HEK293 (cell line): Measurements from ENCODE around the gene NEK6.

Source experiments
- GLI2 ChIP-seq: fragments of 450-650 bp; formaldehyde crosslinking; IDR thresholded peaks from 2 replicates; pipeline ENCODE4; 2017; ENCODE audit warnings: missing biosample characterization, missing genetic modification characterization, low read depth, borderline replicate concordance
- ZFP69B ChIP-seq: fragments of 450-650 bp; formaldehyde crosslinking; IDR thresholded peaks from 2 replicates; pipeline ENCODE4 v1.5.1; 2016; ENCODE audit warnings: missing biosample characterization, missing genetic modification characterization
- ZIC2 ChIP-seq: fragments of 450-650 bp; formaldehyde crosslinking; IDR thresholded peaks from 2 replicates; pipeline ENCODE4 v1.5.1; 2016; ENCODE audit warnings: missing biosample characterization, missing genetic modification characterization
- ZNF121 ChIP-seq: fragments of 450-650 bp; formaldehyde crosslinking; IDR thresholded peaks from 2 replicates; pipeline ENCODE4 v1.5.1; 2016; ENCODE audit warnings: missing biosample characterization, missing genetic modification characterization
- ZNF138 ChIP-seq: fragments of 450-650 bp; formaldehyde crosslinking; IDR thresholded peaks from 2 replicates; pipeline ENCODE4 v1.5.1; 2016; ENCODE audit warnings: missing biosample characterization, missing genetic modification characterization, borderline replicate concordance
- ZNF174 ChIP-seq: fragments of 450-650 bp; formaldehyde crosslinking; IDR thresholded peaks from 2 replicates; pipeline ENCODE4 v1.5.0; 2017; ENCODE audit warnings: missing biosample characterization, mild to moderate bottlenecking, missing genetic modification characterization
- ZNF274 ChIP-seq, 2 experiments: fragments of 200-500 bp in 1 of 2; fragments of 450-650 bp in 1 of 2; sonication (Bioruptor generic) in 1 of 2; formaldehyde crosslinking in 1 of 2; IDR thresholded peaks; 2 replicates each; pipeline versions ENCODE4 v1.5.1 to v1.6.1; 2014 to 2016; ENCODE audit warnings: borderline replicate concordance in 1 of 2, inconsistent platforms in 1 of 2, low read length in 1 of 2, missing biosample characterization in 1 of 2, missing genetic modification characterization in 1 of 2
- ZNF623 ChIP-seq: fragments of 450-650 bp; formaldehyde crosslinking; IDR thresholded peaks from 2 replicates; pipeline ENCODE4 v1.5.1; 2016; ENCODE audit warnings: missing biosample characterization, missing genetic modification characterization
- ZNF768 ChIP-seq: fragments of 450-650 bp; formaldehyde crosslinking; IDR thresholded peaks from 2 replicates; pipeline ENCODE4 v1.5.1; 2018; ENCODE audit warnings: missing biosample characterization, mild to moderate bottlenecking, missing genetic modification characterization
- TF ChIP-seq, protein P1 (sequence below): fragments of 450-650 bp; formaldehyde crosslinking; IDR thresholded peaks from 2 replicates; pipeline ENCODE4 v1.5.1; 2016; ENCODE audit warnings: missing biosample characterization, missing genetic modification characterization
- TF ChIP-seq, protein P2 (sequence below): fragments of 450-650 bp; formaldehyde crosslinking; IDR thresholded peaks from 2 replicates; pipeline ENCODE4 v1.5.1; 2016; ENCODE audit warnings: missing biosample characterization, missing genetic modification characterization
- TF ChIP-seq, protein P3 (sequence below): fragments of 450-650 bp; formaldehyde crosslinking; IDR thresholded peaks from 2 replicates; pipeline ENCODE4 v1.5.1; 2016; ENCODE audit warnings: missing biosample characterization, missing genetic modification characterization, low read depth

DNA sequence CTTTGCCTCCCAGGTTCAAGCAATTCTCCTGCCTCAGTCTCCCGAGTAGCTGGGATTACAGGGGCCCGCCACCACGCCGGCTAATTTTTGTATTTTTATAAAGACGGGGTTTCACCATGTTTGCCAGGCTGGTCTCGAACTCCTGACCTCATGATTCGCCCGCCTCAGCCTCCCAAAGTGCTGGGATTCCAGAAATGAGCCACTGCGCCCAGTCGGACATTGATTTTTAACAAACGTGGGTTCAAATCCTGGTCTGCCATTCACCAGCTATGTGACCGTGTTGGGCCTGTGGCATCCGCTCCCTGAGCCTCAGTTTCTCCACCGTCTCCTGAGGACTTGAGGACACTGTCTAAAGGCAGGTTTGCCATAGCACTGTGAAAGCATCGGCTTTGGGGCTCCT, 41.8 kb upstream of the NEK6 start:
- TF ChIP-seq ZNF121 (tag by site-specific recombination) (no peak), GLI2 (no peak), ZFP69B (tag by site-specific recombination) (no peak), ZNF174 (no peak), ZIC2 (tag by site-specific recombination) (no peak), ZNF768 (tag by site-specific recombination) (no peak), ZNF138 (tag by site-specific recombination) (no peak), ZNF623 (no peak), ZNF274 (IDR thresholded peaks at IDR 0.05; ENCODE audit: low read length) (no peak), ZNF274 (tag by site-specific recombination; IDR thresholded peaks at IDR 0.05; ENCODE audit: borderline replicate concordance) (no peak)
- TF ChIP-seq, protein P1, sequence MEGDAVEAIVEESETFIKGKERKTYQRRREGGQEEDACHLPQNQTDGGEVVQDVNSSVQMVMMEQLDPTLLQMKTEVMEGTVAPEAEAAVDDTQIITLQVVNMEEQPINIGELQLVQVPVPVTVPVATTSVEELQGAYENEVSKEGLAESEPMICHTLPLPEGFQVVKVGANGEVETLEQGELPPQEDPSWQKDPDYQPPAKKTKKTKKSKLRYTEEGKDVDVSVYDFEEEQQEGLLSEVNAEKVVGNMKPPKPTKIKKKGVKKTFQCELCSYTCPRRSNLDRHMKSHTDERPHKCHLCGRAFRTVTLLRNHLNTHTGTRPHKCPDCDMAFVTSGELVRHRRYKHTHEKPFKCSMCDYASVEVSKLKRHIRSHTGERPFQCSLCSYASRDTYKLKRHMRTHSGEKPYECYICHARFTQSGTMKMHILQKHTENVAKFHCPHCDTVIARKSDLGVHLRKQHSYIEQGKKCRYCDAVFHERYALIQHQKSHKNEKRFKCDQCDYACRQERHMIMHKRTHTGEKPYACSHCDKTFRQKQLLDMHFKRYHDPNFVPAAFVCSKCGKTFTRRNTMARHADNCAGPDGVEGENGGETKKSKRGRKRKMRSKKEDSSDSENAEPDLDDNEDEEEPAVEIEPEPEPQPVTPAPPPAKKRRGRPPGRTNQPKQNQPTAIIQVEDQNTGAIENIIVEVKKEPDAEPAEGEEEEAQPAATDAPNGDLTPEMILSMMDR, result no peak
- TF ChIP-seq, protein P2, sequence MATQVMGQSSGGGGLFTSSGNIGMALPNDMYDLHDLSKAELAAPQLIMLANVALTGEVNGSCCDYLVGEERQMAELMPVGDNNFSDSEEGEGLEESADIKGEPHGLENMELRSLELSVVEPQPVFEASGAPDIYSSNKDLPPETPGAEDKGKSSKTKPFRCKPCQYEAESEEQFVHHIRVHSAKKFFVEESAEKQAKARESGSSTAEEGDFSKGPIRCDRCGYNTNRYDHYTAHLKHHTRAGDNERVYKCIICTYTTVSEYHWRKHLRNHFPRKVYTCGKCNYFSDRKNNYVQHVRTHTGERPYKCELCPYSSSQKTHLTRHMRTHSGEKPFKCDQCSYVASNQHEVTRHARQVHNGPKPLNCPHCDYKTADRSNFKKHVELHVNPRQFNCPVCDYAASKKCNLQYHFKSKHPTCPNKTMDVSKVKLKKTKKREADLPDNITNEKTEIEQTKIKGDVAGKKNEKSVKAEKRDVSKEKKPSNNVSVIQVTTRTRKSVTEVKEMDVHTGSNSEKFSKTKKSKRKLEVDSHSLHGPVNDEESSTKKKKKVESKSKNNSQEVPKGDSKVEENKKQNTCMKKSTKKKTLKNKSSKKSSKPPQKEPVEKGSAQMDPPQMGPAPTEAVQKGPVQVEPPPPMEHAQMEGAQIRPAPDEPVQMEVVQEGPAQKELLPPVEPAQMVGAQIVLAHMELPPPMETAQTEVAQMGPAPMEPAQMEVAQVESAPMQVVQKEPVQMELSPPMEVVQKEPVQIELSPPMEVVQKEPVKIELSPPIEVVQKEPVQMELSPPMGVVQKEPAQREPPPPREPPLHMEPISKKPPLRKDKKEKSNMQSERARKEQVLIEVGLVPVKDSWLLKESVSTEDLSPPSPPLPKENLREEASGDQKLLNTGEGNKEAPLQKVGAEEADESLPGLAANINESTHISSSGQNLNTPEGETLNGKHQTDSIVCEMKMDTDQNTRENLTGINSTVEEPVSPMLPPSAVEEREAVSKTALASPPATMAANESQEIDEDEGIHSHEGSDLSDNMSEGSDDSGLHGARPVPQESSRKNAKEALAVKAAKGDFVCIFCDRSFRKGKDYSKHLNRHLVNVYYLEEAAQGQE (tag by site-specific recombination), result no peak
- TF ChIP-seq, protein P3, sequence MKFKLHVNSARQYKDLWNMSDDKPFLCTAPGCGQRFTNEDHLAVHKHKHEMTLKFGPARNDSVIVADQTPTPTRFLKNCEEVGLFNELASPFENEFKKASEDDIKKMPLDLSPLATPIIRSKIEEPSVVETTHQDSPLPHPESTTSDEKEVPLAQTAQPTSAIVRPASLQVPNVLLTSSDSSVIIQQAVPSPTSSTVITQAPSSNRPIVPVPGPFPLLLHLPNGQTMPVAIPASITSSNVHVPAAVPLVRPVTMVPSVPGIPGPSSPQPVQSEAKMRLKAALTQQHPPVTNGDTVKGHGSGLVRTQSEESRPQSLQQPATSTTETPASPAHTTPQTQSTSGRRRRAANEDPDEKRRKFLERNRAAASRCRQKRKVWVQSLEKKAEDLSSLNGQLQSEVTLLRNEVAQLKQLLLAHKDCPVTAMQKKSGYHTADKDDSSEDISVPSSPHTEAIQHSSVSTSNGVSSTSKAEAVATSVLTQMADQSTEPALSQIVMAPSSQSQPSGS (tag by site-specific recombination), result no peak
